Hematopoietic multipotent progenitor cell (in vitro differentiated cells): Measurements from ENCODE around the gene CFP. TPM values are rescaled to one million over a fixed set of nuclear protein-coding genes. Genes with fewer than 3 reads are reported as not detected.
"Not testable (repeated sequence)": the region's sequence is repeated elsewhere in the genome, so short reads cannot be mapped to it uniquely, and the experiment has no call there.

Experiments
- DNase-seq, 3 donors: peaks; one replicate each; pipeline ENCODE4 v3.0.0-alpha.2; 2011 to 2015; ENCODE audit warnings: low read depth in 2 of 3, low spot score in 2 of 3
- total RNA-seq: library from RNA; depleted of rRNA; stranded (reverse); fragments of >200 nt; gene quantifications from one replicate; pipeline ENCODE4 v1.2.3, GENCODE V29; 2012

The CFP gene
- total RNA-seq, 1 donor, result 23.7 TPM

- peak in 1 of 3 donors; percentile 33 for DNase-seq
Observed at GRCh38 chrX:47608130-47608810, 21.5 kb downstream of the CFP start.

GRCh38 chrX:47607091-47607490 lies 22.6 kb downstream of the CFP start:
- DNase-seq, result no peak

GRCh38 chrX:47605024-47605423 lies 24.7 kb downstream of the CFP start:
- no peak for DNase-seq

- not testable (repeated sequence) for DNase-seq
Observed at GRCh38 chrX:47603125-47603524, 26.6 kb downstream of the CFP start.

- no peak for DNase-seq
Observed at GRCh38 chrX:47597222-47597621, 32.5 kb downstream of the CFP start.

GRCh38 chrX:47596256-47596655 lies 33.5 kb downstream of the CFP start:
- no peak for DNase-seq

- DNase-seq, result no peak
Observed at GRCh38 chrX:47595716-47596251, 33.9 kb downstream of the CFP start.

GRCh38 chrX:47593522-47593921 lies 36.2 kb downstream of the CFP start:
- no peak for DNase-seq

GRCh38 chrX:47590984-47591383 lies 38.7 kb downstream of the CFP start:
- DNase-seq, result no peak

- DNase-seq, result no peak
Observed at GRCh38 chrX:47587906-47588735, 41.6 kb downstream of the CFP start.

- DNase-seq, result no peak
Observed at GRCh38 chrX:47587091-47587891, 42.4 kb downstream of the CFP start.

- DNase-seq, result no peak
Observed at GRCh38 chrX:47586043-47586787, 43.5 kb downstream of the CFP start.

- no peak for DNase-seq
Observed at GRCh38 chrX:47585273-47585672, 44.5 kb downstream of the CFP start.

- DNase-seq, result no peak
Observed at GRCh38 chrX:47584714-47585113, 45.0 kb downstream of the CFP start.

GRCh38 chrX:47583240-47583861 lies 46.4 kb downstream of the CFP start:
- no peak for DNase-seq

GRCh38 chrX:47581731-47582647 lies 47.7 kb downstream of the CFP start, which contains the start of gene TIMP1:
TIMP1 (plus strand) TSS chrX:47582436; CDS start chrX:47583416, 980 bp downstream.
- DNase-seq, result peak; percentile 13 to 94 (median 88)

GRCh38 chrX:47579537-47579936 lies 50.2 kb downstream of the CFP start:
- DNase-seq, result no peak

- DNase-seq, result no peak
Observed at GRCh38 chrX:47578692-47579091, 51.0 kb downstream of the CFP start.

- no peak for DNase-seq
Observed at GRCh38 chrX:47577901-47578300, 51.8 kb downstream of the CFP start.
